ENCODE results near the gene TBL1XR1. TPM values are rescaled to one million over a fixed set of nuclear protein-coding genes. Genes with fewer than 3 reads are reported as not detected.

The TBL1XR1 gene
- total and polyA plus RNA-seq, 2 experiments from 2014 or later = 30.2 to 165 TPM

DNA sequence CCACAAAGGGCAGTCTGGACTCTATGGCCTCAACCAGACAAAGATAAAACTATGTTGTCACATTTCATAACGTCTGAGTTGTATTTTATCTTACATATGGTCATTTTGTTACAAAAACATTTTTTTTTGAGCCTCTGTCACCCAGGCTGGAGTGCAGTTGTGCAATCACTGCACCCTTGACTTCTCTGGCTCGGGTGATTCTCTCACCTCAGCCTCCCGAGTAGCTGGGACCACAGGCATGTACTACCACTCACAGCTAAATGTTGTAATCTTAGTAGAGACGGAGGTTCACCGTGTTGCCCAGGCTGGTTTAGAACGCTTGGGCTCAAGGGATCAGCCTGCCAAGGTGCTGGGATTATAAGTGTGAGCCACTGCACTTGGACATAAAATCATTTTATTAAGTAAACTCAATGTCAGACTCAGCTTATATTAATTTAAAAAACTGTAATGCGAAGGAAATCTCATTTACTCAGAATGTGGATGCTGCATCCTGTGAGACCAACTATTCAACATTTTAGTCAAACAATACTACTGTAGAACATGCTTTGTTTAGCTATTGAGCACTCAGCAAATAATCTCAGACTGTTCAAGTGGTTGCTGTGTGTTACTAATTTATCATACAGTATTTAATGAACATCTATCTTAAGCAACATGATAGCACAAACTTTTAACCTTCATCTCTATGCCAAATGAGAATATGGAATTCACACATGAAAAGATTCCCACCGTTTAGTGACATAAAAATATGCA lies 209.2 kb downstream of the TBL1XR1 start:
- no peak overlapping the region for H2AFZ ChIP-seq
- no peak overlapping the region for H3K4me3 ChIP-seq
- H3K4me2 ChIP-seq = no peak overlapping the region
- no peaks in the 10 kb centered on the region for H3K36me3 ChIP-seq (replicated peaks; ENCODE audit: insufficient read depth, low read depth)
- H3K4me1 ChIP-seq (ENCODE audit: insufficient read depth) = peaks cover 7% of the 10 kb centered on the region
- H3K27ac ChIP-seq = no peak overlapping the region
- TF ChIP-seq EZH2phosphoT487 (IDR thresholded peaks at IDR 0.05; ENCODE audit: low read depth, severe bottlenecking, unreplicated experiment) (no peak), EZH2 (IDR thresholded peaks at IDR 0.05; ENCODE audit: borderline replicate concordance) (no peak)
- TF ChIP-seq, protein P1, sequence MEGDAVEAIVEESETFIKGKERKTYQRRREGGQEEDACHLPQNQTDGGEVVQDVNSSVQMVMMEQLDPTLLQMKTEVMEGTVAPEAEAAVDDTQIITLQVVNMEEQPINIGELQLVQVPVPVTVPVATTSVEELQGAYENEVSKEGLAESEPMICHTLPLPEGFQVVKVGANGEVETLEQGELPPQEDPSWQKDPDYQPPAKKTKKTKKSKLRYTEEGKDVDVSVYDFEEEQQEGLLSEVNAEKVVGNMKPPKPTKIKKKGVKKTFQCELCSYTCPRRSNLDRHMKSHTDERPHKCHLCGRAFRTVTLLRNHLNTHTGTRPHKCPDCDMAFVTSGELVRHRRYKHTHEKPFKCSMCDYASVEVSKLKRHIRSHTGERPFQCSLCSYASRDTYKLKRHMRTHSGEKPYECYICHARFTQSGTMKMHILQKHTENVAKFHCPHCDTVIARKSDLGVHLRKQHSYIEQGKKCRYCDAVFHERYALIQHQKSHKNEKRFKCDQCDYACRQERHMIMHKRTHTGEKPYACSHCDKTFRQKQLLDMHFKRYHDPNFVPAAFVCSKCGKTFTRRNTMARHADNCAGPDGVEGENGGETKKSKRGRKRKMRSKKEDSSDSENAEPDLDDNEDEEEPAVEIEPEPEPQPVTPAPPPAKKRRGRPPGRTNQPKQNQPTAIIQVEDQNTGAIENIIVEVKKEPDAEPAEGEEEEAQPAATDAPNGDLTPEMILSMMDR (IDR thresholded peaks at IDR 0.05; ENCODE audit: poor library complexity) = no peak
- no peaks in the 10 kb centered on the region for H3K9me3 ChIP-seq (ENCODE audit: low read depth)
- H3K9me2 ChIP-seq (replicated peaks; ENCODE audit: insufficient read depth) = no peaks in the 10 kb centered on the region
- 66% methylated on average over 8 of the region's 8 CpGs for WGBS (ENCODE audit: low lambda C conversion rate, missing lambda C conversion rate)
- no peaks in the 10 kb centered on the region for H4K20me1 ChIP-seq (ENCODE audit: insufficient read depth, poor library complexity, severe bottlenecking)
- no peaks in the 10 kb centered on the region for H3K27me3 ChIP-seq
- no peak for DNase-seq (ENCODE audit: low spot score)
- H3K79me2 ChIP-seq = no peaks in the 10 kb centered on the region

DNA sequence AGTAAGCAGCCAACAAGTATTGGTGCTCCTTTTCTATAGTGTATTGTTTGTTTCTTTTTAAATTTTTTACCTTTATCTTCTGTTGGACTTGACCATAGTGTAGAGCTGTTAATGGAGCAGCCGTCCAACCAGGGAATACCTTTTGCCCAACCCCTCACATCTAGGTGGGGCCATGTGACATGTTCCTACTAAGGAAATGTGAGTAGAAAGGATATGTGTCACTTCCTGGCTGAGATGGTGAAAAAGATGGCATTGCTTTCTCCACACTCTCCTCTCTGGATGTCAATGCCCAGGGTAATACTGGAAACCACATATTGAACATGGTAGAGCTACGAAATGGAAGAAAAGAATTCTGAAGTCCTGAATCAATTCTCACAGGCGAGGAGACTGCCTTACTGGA lies 218.8 kb downstream of the TBL1XR1 start:
- H4K20me1 ChIP-seq (ENCODE audit: insufficient read depth, poor library complexity, severe bottlenecking) = no peaks in the 10 kb centered on the region
- no peak overlapping the region for H3K4me3 ChIP-seq
- no peaks in the 10 kb centered on the region for H3K9me2 ChIP-seq (replicated peaks; ENCODE audit: insufficient read depth)
- no peak overlapping the region for H3K27ac ChIP-seq
- 87% methylated on average over 3 of the region's 3 CpGs for WGBS (ENCODE audit: low lambda C conversion rate, missing lambda C conversion rate)
- H3K36me3 ChIP-seq (replicated peaks; ENCODE audit: insufficient read depth, low read depth) = no peaks in the 10 kb centered on the region
- H2AFZ ChIP-seq = no peak overlapping the region
- DNase-seq (ENCODE audit: low spot score) = no peak
- no peaks in the 10 kb centered on the region for H3K27me3 ChIP-seq
- no peak overlapping the region for H3K4me2 ChIP-seq
- no peaks in the 10 kb centered on the region for H3K9me3 ChIP-seq (ENCODE audit: low read depth)
- H3K4me1 ChIP-seq (ENCODE audit: insufficient read depth) = no peaks in the 10 kb centered on the region
- no peaks in the 10 kb centered on the region for H3K79me2 ChIP-seq
- no peak for TF ChIP-seq EZH2phosphoT487 (IDR thresholded peaks at IDR 0.05; ENCODE audit: low read depth, severe bottlenecking, unreplicated experiment)
- TF ChIP-seq, protein P1 (IDR thresholded peaks at IDR 0.05; ENCODE audit: poor library complexity) = no peak

DNA sequence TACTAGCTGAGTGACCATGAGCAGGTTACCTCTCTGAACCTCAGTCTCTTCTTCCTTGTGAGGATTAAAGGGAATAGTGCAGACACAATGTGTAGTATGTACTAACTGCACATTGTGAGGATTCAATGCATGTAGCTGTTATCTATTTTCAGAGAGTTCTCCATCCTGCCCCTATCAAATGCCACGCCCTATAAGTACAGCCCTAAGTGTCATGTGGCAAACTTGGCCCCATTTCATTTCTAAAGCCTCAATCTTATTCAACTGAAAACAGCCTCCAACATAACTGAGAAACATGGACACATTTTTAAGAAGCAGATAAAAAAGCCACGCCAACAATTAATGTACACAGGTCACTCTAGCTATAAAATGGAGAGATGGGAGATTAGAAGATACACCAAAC lies 220.0 kb downstream of the TBL1XR1 start:
- Histone ChIP-seq H3K27ac (no peak overlapping the region), H3K4me2 (no peak overlapping the region), H3K27me3 (no peaks in the 10 kb centered on the region), H2AFZ (no peak overlapping the region), H3K9me2 (replicated peaks; ENCODE audit: insufficient read depth) (no peaks in the 10 kb centered on the region), H3K4me3 (no peak overlapping the region), H3K9me3 (ENCODE audit: low read depth) (no peaks in the 10 kb centered on the region), H3K36me3 (replicated peaks; ENCODE audit: insufficient read depth, low read depth) (no peaks in the 10 kb centered on the region), H4K20me1 (ENCODE audit: insufficient read depth, poor library complexity, severe bottlenecking) (no peaks in the 10 kb centered on the region), H3K4me1 (ENCODE audit: insufficient read depth) (no peaks in the 10 kb centered on the region), H3K79me2 (no peaks in the 10 kb centered on the region)
- TF ChIP-seq, protein P1 (IDR thresholded peaks at IDR 0.05; ENCODE audit: poor library complexity) = no peak
- TF ChIP-seq EZH2 (IDR thresholded peaks at IDR 0.05; ENCODE audit: borderline replicate concordance) (no peak), EZH2phosphoT487 (IDR thresholded peaks at IDR 0.05; ENCODE audit: low read depth, severe bottlenecking, unreplicated experiment) (no peak)
- WGBS (ENCODE audit: low lambda C conversion rate, missing lambda C conversion rate) = 90% methylated on average over 2 of the region's 2 CpGs
- DNase-seq (ENCODE audit: low spot score) = no peak
